ENCODE data around the gene THRB. TPM values are rescaled to one million over a fixed set of nuclear protein-coding genes. Genes with fewer than 3 reads are reported as not detected.

Gene THRB
- total and polyA plus RNA-seq, 9 of the 15 experiments (the other 6 are each of a cell fraction or from before 2014, with no cell fraction given) = 1.7 to 14.9 (median 6.9) TPM

GRCh38 chr3:24336101-24336500, 158.5 kb downstream of the THRB start:
- H3K27me3 ChIP-seq (ENCODE audit: control insufficient read depth in 2 of 2, insufficient read depth in 2 of 2, low read length in 2 of 2) = no peaks in the 10 kb centered on the region
- H3K4me2 ChIP-seq (ENCODE audit: insufficient read depth, low read length) = no peak overlapping the region
- H3K36me3 ChIP-seq (ENCODE audit: control insufficient read depth, insufficient read depth, low read length) = no peaks in the 10 kb centered on the region
- H3K4me3 ChIP-seq = no peak overlapping the region
- no TSS peak for BruUV-seq (replicated peaks)
- DNase-seq (ENCODE audit: extremely low read depth in 1 of 4, low spot score in 3 of 4) = no peak
- no peak for TF ChIP-seq CBFA2T2 (conservative IDR thresholded peaks at IDR 0.05)
- no peak for TF ChIP-seq SNRNP70 (optimal IDR thresholded peaks at IDR 0.05; ENCODE audit: low read depth, low read length)
- TF ChIP-seq PRMT5 (CRISPR knock-in tag; IDR thresholded peaks at IDR 0.05) = no peak
- TF ChIP-seq PHF8 (IDR thresholded peaks at IDR 0.05; ENCODE audit: borderline replicate concordance, low read length) = no peak
- TF ChIP-seq ZNF75A (CRISPR knock-in tag; IDR thresholded peaks at IDR 0.05) = no peak
- no peak for TF ChIP-seq GTF2B (IDR thresholded peaks at IDR 0.05; ENCODE audit: extremely low read depth, insufficient read length)
- TF ChIP-seq HDAC8 (tag; IDR thresholded peaks at IDR 0.05) = no peak
- no peak for TF ChIP-seq THRB (CRISPR knock-in tag; conservative IDR thresholded peaks at IDR 0.05)
- H3K9ac ChIP-seq (ENCODE audit: insufficient read depth in 1 of 2, low read depth in 2 of 2, low read length in 2 of 2) = no peak overlapping the region
- WGBS (ENCODE audit: insufficient coverage, low coverage, missing lambda C conversion rate) = 33% methylated on average over 3 of the region's 3 CpGs
- H3K79me2 ChIP-seq (ENCODE audit: control insufficient read depth, insufficient read depth, low read length) = no peaks in the 10 kb centered on the region; the same call in 2 of the 3 replicates
- ChIA-PET POLR2A (no interaction called here), CTCF (ENCODE audit: low intra/inter-chr PET ratio) (no interaction called here)
- intact Hi-C loops (cut with micrococcal nuclease) (loop anchor here (5.0 kb wide), 1 partner anchor 149 kb away; no protein-coding TSS in a partner anchor), in situ Hi-C loops (cut with MboI) (no loop called here)
- no peak overlapping the region for H2AFZ ChIP-seq (ENCODE audit: low read depth, low read length)
- no peaks in the 10 kb centered on the region for H3K9me3 ChIP-seq (replicated peaks; ENCODE audit: control insufficient read depth, insufficient read depth, low read depth, low read length)
- peaks cover 3 to 4% of the 10 kb centered on the region in 2 experiments; a peak in 3 of 5 replicates for H3K4me1 ChIP-seq (replicated peaks in 1 of 2; ENCODE audit: control insufficient read depth in 2 of 2, insufficient read depth in 2 of 2, low read length in 2 of 2)
- FAIRE-seq = no peak
- no peak overlapping the region for H3K27ac ChIP-seq (ENCODE audit: extremely low read depth, low read depth, low read length)
- no peaks in the 10 kb centered on the region for H4K20me1 ChIP-seq (replicated peaks; ENCODE audit: control insufficient read depth, insufficient read depth, low read length)
- H3K9me1 ChIP-seq (ENCODE audit: control insufficient read depth, insufficient read depth, low read length) = no peaks in the 10 kb centered on the region
- ATAC-seq = peak; percentile 49

Data from K562 (cell line).